HEK293 (cell line): ENCODE measurements around the gene MYO1E.
A peak's percentile ranks its signal among the peaks of the same experiment; 100 is the strongest.
"Not testable (repeated sequence)": the region's sequence is repeated elsewhere in the genome, so short reads cannot be mapped to it uniquely, and the experiment has no call there.

Experiments
- CTCF ChIA-PET: fragments of 350-600 bp; formaldehyde crosslinking; extraction: SDS; loops from one replicate; lab custom pipeline; 2021; ENCODE audit warnings: antibody characterized with exemption; lab: Yijun Ruan, JAX
- POLR2A ChIA-PET: fragments of 300-600 bp; formaldehyde crosslinking; extraction: SDS; loops from one replicate; lab custom pipeline; 2020; ENCODE audit warnings: antibody characterized with exemption, inconsistent platforms; lab: Yijun Ruan, JAX
- H3K27ac ChIP-seq: fragments of 200-500 bp; sonication (Bioruptor generic); 2 replicates; pipeline ENCODE4 v1.5.1; 2014; ENCODE audit warnings: low read depth, low read length, control low read depth, inconsistent platforms; ENCODE audit errors: extremely low read depth
- H3K36me3 ChIP-seq, 2 experiments: fragments of 200-500 bp in 1 of 2; sonication (Bioruptor generic) in 1 of 2; 1 replicate in 1 of 2; 2 replicates in 1 of 2; pipeline ENCODE4 v1.5.1; 2014 to 2017; ENCODE audit warnings: inconsistent platforms in 2 of 2, low read length in 2 of 2; ENCODE audit not compliant: control insufficient read depth in 2 of 2, insufficient read depth in 1 of 2
- H3K4me1 ChIP-seq: fragments of 200-500 bp; sonication (Bioruptor generic); 2 replicates; pipeline ENCODE4 v1.5.1; 2014; ENCODE audit warnings: mild to moderate bottlenecking, low read length, inconsistent platforms; ENCODE audit not compliant: control insufficient read depth, insufficient read depth
- H3K4me3 ChIP-seq: 2 replicates; pipeline ENCODE4 v1.5.1; 2011; ENCODE audit warnings: low read depth, mild to moderate bottlenecking, control low read depth, low read length, moderate library complexity
- H3K9me3 ChIP-seq: fragments of 200-500 bp; sonication (Bioruptor generic); 2 replicates; pipeline ENCODE4 v1.5.1; 2014; ENCODE audit warnings: low read depth, low read length, inconsistent platforms; ENCODE audit not compliant: control insufficient read depth, insufficient read depth
- GFI1B ChIP-seq: fragments of 450-650 bp; formaldehyde crosslinking; IDR thresholded peaks from 2 replicates; pipeline ENCODE4 v1.5.1; 2016; ENCODE audit warnings: missing biosample characterization, missing genetic modification characterization
- OSR2 ChIP-seq: fragments of 450-650 bp; formaldehyde crosslinking; IDR thresholded peaks from 2 replicates; pipeline ENCODE4 v1.5.1; 2016; ENCODE audit warnings: missing biosample characterization, missing genetic modification characterization
- REST ChIP-seq: fragments of 450-650 bp; formaldehyde crosslinking; IDR thresholded peaks from 2 replicates; pipeline ENCODE4 v1.5.1; 2016; ENCODE audit warnings: missing biosample characterization, missing genetic modification characterization
- WT1 ChIP-seq: fragments of 450-650 bp; formaldehyde crosslinking; IDR thresholded peaks from 2 replicates; pipeline ENCODE4 v1.5.1; 2016; ENCODE audit warnings: missing biosample characterization, missing genetic modification characterization
- YY1 ChIP-seq: fragments of 450-650 bp; formaldehyde crosslinking; IDR thresholded peaks from 2 replicates; pipeline ENCODE4 v1.5.1; 2018; ENCODE audit warnings: missing biosample characterization, missing genetic modification characterization
- ZBTB7A ChIP-seq: fragments of 450-650 bp; formaldehyde crosslinking; IDR thresholded peaks from 2 replicates; pipeline ENCODE4 v1.5.1; 2016; ENCODE audit warnings: low read depth, missing biosample characterization, missing genetic modification characterization
- ZFP69B ChIP-seq: fragments of 450-650 bp; formaldehyde crosslinking; IDR thresholded peaks from 2 replicates; pipeline ENCODE4 v1.5.1; 2016; ENCODE audit warnings: missing biosample characterization, missing genetic modification characterization
- ZNF112 ChIP-seq: fragments of 450-650 bp; formaldehyde crosslinking; IDR thresholded peaks from 2 replicates; pipeline ENCODE4 v1.5.0; 2017; ENCODE audit warnings: missing biosample characterization, missing genetic modification characterization
- ZNF121 ChIP-seq: fragments of 450-650 bp; formaldehyde crosslinking; IDR thresholded peaks from 2 replicates; pipeline ENCODE4 v1.5.1; 2016; ENCODE audit warnings: missing biosample characterization, missing genetic modification characterization
- ZNF146 ChIP-seq: fragments of 450-650 bp; formaldehyde crosslinking; IDR thresholded peaks from 2 replicates; pipeline ENCODE4 v1.5.1; 2016; ENCODE audit warnings: missing biosample characterization, missing genetic modification characterization
- ZNF175 ChIP-seq: fragments of 450-650 bp; formaldehyde crosslinking; IDR thresholded peaks from 2 replicates; pipeline ENCODE4 v1.5.1; 2016; ENCODE audit warnings: missing biosample characterization, missing genetic modification characterization
- ZNF184 ChIP-seq: fragments of 450-650 bp; IDR thresholded peaks from 2 replicates; pipeline ENCODE4 v1.5.1; 2018; ENCODE audit warnings: missing biosample characterization, mild to moderate bottlenecking, missing genetic modification characterization
- ZNF211 ChIP-seq: fragments of 450-650 bp; formaldehyde crosslinking; IDR thresholded peaks from 2 replicates; pipeline ENCODE4 v1.5.1; 2016; ENCODE audit warnings: low read depth, missing biosample characterization, missing genetic modification characterization
- ZNF214 ChIP-seq: fragments of 450-650 bp; formaldehyde crosslinking; IDR thresholded peaks from 2 replicates; pipeline ENCODE4 v1.5.1; 2017; ENCODE audit warnings: missing biosample characterization, mild to moderate bottlenecking, missing genetic modification characterization, borderline replicate concordance
- ZNF274 ChIP-seq, 2 experiments: fragments of 200-500 bp in 1 of 2; fragments of 450-650 bp in 1 of 2; sonication (Bioruptor generic) in 1 of 2; formaldehyde crosslinking in 1 of 2; IDR thresholded peaks; 2 replicates each; pipeline versions ENCODE4 v1.5.1 to v1.6.1; 2014 to 2016; ENCODE audit warnings: borderline replicate concordance in 1 of 2, inconsistent platforms in 1 of 2, low read length in 1 of 2, missing biosample characterization in 1 of 2, missing genetic modification characterization in 1 of 2
- ZNF404 ChIP-seq: fragments of 450-650 bp; formaldehyde crosslinking; IDR thresholded peaks from 2 replicates; pipeline ENCODE4 v1.5.1; 2017; ENCODE audit warnings: missing biosample characterization, missing genetic modification characterization
- ZNF433 ChIP-seq: fragments of 450-650 bp; formaldehyde crosslinking; IDR thresholded peaks from 2 replicates; pipeline ENCODE4 v1.5.1; 2016; ENCODE audit warnings: missing biosample characterization, missing genetic modification characterization, low read depth
- ZNF580 ChIP-seq: fragments of 450-650 bp; formaldehyde crosslinking; IDR thresholded peaks from 2 replicates; pipeline ENCODE4 v1.5.1; 2016; ENCODE audit warnings: missing biosample characterization, missing genetic modification characterization
- ZNF610 ChIP-seq: fragments of 450-650 bp; formaldehyde crosslinking; IDR thresholded peaks from 2 replicates; pipeline ENCODE4 v1.5.1; 2016; ENCODE audit warnings: missing biosample characterization, missing genetic modification characterization, borderline replicate concordance
- ZNF664 ChIP-seq: fragments of 450-650 bp; formaldehyde crosslinking; IDR thresholded peaks from 2 replicates; pipeline ENCODE4 v1.5.1; 2016; ENCODE audit warnings: missing biosample characterization, missing genetic modification characterization
- ZNF792 ChIP-seq: fragments of 450-650 bp; formaldehyde crosslinking; IDR thresholded peaks from 2 replicates; pipeline ENCODE4 v1.5.1; 2016; ENCODE audit warnings: missing biosample characterization, missing genetic modification characterization
- ZSCAN16 ChIP-seq: fragments of 450-650 bp; formaldehyde crosslinking; IDR thresholded peaks from 2 replicates; pipeline ENCODE4 v1.5.1; 2016; ENCODE audit warnings: missing biosample characterization, missing genetic modification characterization
- TF ChIP-seq, protein P1 (sequence below): fragments of 450-650 bp; formaldehyde crosslinking; IDR thresholded peaks from 2 replicates; pipeline ENCODE4 v1.5.1; 2016; ENCODE audit warnings: missing biosample characterization, missing genetic modification characterization, borderline replicate concordance
- TF ChIP-seq, protein P2 (sequence below): fragments of 450-650 bp; formaldehyde crosslinking; IDR thresholded peaks from 2 replicates; pipeline ENCODE4 v1.5.1; 2016; ENCODE audit warnings: missing biosample characterization, missing genetic modification characterization, borderline replicate concordance

Gene MYO1E

GRCh38 chr15:59125683-59126082 is 247.0 kb downstream of the MYO1E start:
- H3K4me1 ChIP-seq, result not testable (repeated sequence)
- TF ChIP-seq ZNF146 (tag by site-specific recombination) (peak; percentile 91), ZNF580 (tag by site-specific recombination) (peak; percentile 27; the same call in 1 of the 2 replicates)
- TF ChIP-seq, all 188 proteins: peak for 2; not testable (repeated sequence) for 186
- POLR2A ChIA-PET, CTCF ChIA-PET, H3K9me3 ChIP-seq, H3K27ac ChIP-seq, H3K4me3 ChIP-seq: not testable (repeated sequence)
- peaks cover 9 to 70% of the 10 kb centered on the region in 2 experiments; a peak in 2 of 3 replicates for H3K36me3 ChIP-seq

- POLR2A ChIA-PET, result no interaction called here
- CTCF ChIA-PET, result interaction anchor here (0.6 kb wide), 1 partner anchor 405 kb away, joined by 4 read pairs; no protein-coding TSS in a partner anchor
- Histone ChIP-seq H3K9me3 (no peaks in the 10 kb centered on the region), H3K27ac (no peak overlapping the region), H3K4me3 (no peak overlapping the region), H3K4me1 (no peaks in the 10 kb centered on the region), H3K36me3 (peaks cover 11 to 72% of the 10 kb centered on the region in 2 experiments; a peak in 2 of 3 replicates)
- TF ChIP-seq ZNF214 (tag by site-specific recombination), result no peak
- no peak for TF ChIP-seq ZNF664 (tag by site-specific recombination)
- TF ChIP-seq YY1 (tag by site-specific recombination), result no peak
- no peak for TF ChIP-seq OSR2 (tag by site-specific recombination)
- no peak for TF ChIP-seq ZNF146 (tag by site-specific recombination)
- TF ChIP-seq ZNF274 (IDR thresholded peaks at IDR 0.05; ENCODE audit: low read length), result no peak
- TF ChIP-seq ZNF274 (tag by site-specific recombination; IDR thresholded peaks at IDR 0.05; ENCODE audit: borderline replicate concordance), result no peak
- no peak for TF ChIP-seq ZNF184 (tag by site-specific recombination)
- no peak for TF ChIP-seq ZFP69B (tag by site-specific recombination)
- TF ChIP-seq ZNF175 (tag by site-specific recombination), result no peak
- no peak for TF ChIP-seq ZNF610 (tag by site-specific recombination)
- TF ChIP-seq, protein P1, sequence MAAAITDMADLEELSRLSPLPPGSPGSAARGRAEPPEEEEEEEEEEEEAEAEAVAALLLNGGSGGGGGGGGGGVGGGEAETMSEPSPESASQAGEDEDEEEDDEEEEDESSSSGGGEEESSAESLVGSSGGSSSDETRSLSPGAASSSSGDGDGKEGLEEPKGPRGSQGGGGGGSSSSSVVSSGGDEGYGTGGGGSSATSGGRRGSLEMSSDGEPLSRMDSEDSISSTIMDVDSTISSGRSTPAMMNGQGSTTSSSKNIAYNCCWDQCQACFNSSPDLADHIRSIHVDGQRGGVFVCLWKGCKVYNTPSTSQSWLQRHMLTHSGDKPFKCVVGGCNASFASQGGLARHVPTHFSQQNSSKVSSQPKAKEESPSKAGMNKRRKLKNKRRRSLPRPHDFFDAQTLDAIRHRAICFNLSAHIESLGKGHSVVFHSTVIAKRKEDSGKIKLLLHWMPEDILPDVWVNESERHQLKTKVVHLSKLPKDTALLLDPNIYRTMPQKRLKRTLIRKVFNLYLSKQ, result no peak
- TF ChIP-seq WT1 (tag by site-specific recombination), result no peak
- no peak for TF ChIP-seq ZNF433 (tag by site-specific recombination)
These were observed 248.4 kb downstream of the MYO1E start for GRCh38 chr15:59124261-59124660.

DNA sequence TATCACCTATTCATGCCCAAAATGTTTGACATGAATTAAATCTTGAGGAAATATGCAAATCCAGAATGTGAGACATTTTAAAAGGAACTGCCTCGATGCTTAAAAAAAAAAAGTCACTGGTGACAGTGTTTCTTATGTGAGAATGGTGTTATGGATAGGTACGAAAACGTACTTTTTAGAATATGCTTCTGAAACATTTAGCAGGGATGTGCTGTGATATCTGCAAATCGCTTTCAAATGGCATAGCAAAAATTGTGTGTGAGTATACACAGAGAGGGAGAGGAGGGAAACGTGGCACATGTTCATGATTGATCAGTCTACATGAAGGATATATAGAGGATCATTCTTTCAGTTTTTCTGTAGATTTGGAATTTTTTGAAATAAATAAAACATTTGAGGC is 251.7 kb downstream of the MYO1E start:
- H3K4me3 ChIP-seq, result no peak overlapping the region
- ChIA-PET CTCF (no interaction called here), POLR2A (no interaction called here)
- no peaks in the 10 kb centered on the region for H3K9me3 ChIP-seq
- H3K36me3 ChIP-seq, result peaks cover 28 to 86% of the 10 kb centered on the region in 2 experiments
- H3K27ac ChIP-seq, result no peak overlapping the region
- no peaks in the 10 kb centered on the region for H3K4me1 ChIP-seq
- TF ChIP-seq ZSCAN16 (tag by site-specific recombination), result no peak
- TF ChIP-seq ZNF121 (tag by site-specific recombination), result no peak
- TF ChIP-seq, protein P2, sequence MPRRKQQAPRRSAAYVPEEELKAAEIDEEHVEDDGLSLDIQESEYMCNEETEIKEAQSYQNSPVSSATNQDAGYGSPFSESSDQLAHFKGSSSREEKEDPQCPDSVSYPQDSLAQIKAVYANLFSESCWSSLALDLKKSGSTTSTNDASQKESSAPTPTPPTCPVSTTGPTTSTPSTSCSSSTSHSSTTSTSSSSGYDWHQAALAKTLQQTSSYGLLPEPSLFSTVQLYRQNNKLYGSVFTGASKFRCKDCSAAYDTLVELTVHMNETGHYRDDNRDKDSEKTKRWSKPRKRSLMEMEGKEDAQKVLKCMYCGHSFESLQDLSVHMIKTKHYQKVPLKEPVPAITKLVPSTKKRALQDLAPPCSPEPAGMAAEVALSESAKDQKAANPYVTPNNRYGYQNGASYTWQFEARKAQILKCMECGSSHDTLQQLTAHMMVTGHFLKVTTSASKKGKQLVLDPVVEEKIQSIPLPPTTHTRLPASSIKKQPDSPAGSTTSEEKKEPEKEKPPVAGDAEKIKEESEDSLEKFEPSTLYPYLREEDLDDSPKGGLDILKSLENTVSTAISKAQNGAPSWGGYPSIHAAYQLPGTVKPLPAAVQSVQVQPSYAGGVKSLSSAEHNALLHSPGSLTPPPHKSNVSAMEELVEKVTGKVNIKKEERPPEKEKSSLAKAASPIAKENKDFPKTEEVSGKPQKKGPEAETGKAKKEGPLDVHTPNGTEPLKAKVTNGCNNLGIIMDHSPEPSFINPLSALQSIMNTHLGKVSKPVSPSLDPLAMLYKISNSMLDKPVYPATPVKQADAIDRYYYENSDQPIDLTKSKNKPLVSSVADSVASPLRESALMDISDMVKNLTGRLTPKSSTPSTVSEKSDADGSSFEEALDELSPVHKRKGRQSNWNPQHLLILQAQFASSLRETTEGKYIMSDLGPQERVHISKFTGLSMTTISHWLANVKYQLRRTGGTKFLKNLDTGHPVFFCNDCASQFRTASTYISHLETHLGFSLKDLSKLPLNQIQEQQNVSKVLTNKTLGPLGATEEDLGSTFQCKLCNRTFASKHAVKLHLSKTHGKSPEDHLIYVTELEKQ (tag by site-specific recombination), result no peak
- TF ChIP-seq GFI1B (tag by site-specific recombination), result no peak
- TF ChIP-seq ZNF211, result no peak
- TF ChIP-seq ZBTB7A (tag by site-specific recombination), result no peak
- no peak for TF ChIP-seq ZNF112
- TF ChIP-seq REST (tag by site-specific recombination), result no peak
- TF ChIP-seq ZNF792 (tag by site-specific recombination), result no peak
- no peak for TF ChIP-seq ZNF404 (tag by site-specific recombination)
